ENCODE data around the gene NTM.

DNA sequence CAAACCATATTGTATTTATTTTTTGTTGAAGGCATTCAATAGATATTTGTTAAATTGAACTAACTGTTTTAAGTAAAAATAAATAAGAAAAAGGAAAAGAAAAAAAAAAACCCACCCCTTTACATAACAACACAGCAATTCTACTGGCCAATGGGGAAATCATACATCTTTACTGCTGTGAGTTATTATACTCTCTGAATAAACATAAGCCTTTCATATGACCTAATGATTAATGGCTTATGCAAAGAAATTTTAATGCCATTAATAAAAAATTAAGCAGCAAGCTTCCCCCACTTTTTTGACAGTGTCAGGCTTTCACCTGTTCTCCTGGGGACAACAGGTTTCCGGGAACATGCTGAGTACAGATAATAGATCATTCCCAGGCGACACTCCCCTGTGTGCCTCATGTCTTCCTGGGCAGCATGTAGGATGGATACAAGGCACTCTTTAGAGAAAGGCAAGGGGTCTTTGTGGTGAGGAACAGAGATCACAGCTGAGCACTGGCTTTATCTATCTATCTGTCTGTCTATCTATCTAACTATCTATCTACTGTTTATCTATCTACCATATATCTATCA lies 676.0 kb downstream of the NTM start:
- no peak for TF ChIP-seq EZH2 (IDR thresholded peaks at IDR 0.05; ENCODE audit: borderline replicate concordance, low read depth, low read length, poor library complexity, severe bottlenecking)
- TF ChIP-seq, protein P1, sequence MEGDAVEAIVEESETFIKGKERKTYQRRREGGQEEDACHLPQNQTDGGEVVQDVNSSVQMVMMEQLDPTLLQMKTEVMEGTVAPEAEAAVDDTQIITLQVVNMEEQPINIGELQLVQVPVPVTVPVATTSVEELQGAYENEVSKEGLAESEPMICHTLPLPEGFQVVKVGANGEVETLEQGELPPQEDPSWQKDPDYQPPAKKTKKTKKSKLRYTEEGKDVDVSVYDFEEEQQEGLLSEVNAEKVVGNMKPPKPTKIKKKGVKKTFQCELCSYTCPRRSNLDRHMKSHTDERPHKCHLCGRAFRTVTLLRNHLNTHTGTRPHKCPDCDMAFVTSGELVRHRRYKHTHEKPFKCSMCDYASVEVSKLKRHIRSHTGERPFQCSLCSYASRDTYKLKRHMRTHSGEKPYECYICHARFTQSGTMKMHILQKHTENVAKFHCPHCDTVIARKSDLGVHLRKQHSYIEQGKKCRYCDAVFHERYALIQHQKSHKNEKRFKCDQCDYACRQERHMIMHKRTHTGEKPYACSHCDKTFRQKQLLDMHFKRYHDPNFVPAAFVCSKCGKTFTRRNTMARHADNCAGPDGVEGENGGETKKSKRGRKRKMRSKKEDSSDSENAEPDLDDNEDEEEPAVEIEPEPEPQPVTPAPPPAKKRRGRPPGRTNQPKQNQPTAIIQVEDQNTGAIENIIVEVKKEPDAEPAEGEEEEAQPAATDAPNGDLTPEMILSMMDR (conservative IDR thresholded peaks at IDR 0.05; ENCODE audit: low read depth, low read length) = no peak
